ENCODE results near the gene KLHL29. TPM values are rescaled to one million over a fixed set of nuclear protein-coding genes. Genes with fewer than 3 reads are reported as not detected.

KLHL29 gene
- total and polyA plus RNA-seq, 10 of the 15 experiments (the other 5 are each of a cell fraction or from before 2014, with no cell fraction given) = 1.4 to 19.5 (median 6.1) TPM

- in situ Hi-C loops (cut with MboI) (no loop called here), intact Hi-C loops (cut with micrococcal nuclease; ENCODE audit: unreplicated experiment) (no loop called here)
- no TSS peak for BruUV-seq (replicated peaks)
- H4K20me1 ChIP-seq (ENCODE audit: control insufficient read depth, insufficient read depth) = no peaks in the 10 kb centered on the region; the same call in 1 of the 2 replicates
- ChIA-PET CTCF (no interaction called here), RAD21 (ENCODE audit: unreplicated experiment) (no interaction called here), SMC1A (ENCODE audit: uncharacterized antibody, unreplicated experiment) (no interaction called here), POLR2A (no interaction called here)
- no peaks in the 10 kb centered on the region for H3K79me2 ChIP-seq (ENCODE audit: control insufficient read depth, insufficient read depth, low read length)
- no peaks in the 10 kb centered on the region for H3K4me1 ChIP-seq (ENCODE audit: control insufficient read depth, insufficient read depth, low read length)
- no peaks in the 10 kb centered on the region for H3K27me3 ChIP-seq (replicated peaks in 1 of 2; ENCODE audit: control insufficient read depth in 2 of 2, insufficient read depth in 2 of 2, low read length in 1 of 2)
- WGBS (ENCODE audit: insufficient coverage, insufficient replicate concordance, low lambda C conversion rate, missing lambda C conversion rate) = 70% methylated on average over 4 of the region's 4 CpGs
- no peak overlapping the region for H3K27ac ChIP-seq (ENCODE audit: control insufficient read depth, insufficient read depth)
- no peak for FAIRE-seq
- H2AFZ ChIP-seq (ENCODE audit: control insufficient read depth, low read depth, low read length) = no peak overlapping the region
- peaks cover 3% of the 10 kb centered on the region for H3K9me3 ChIP-seq (replicated peaks; ENCODE audit: control insufficient read depth, insufficient read depth, low read length)
- H3K4me3 ChIP-seq = no peak overlapping the region
- H3K4me2 ChIP-seq (ENCODE audit: control insufficient read depth, insufficient read depth) = no peak overlapping the region
- TF ChIP-seq CBX3 (IDR thresholded peaks at IDR 0.05; ENCODE audit: borderline replicate concordance, low read depth) (no peak), KDM1A (IDR thresholded peaks at IDR 0.05; ENCODE audit: borderline replicate concordance) (no peak), PAX5 (IDR thresholded peaks at IDR 0.05; ENCODE audit: borderline replicate concordance, low read depth, low read length) (no peak), ZBTB40 (IDR thresholded peaks at IDR 0.05; ENCODE audit: borderline replicate concordance) (no peak), TCF7 (IDR thresholded peaks at IDR 0.05; ENCODE audit: borderline replicate concordance) (no peak)
- no peak for ATAC-seq
- DNase-seq (ENCODE audit: low read depth, low spot score) = no peak
- no peaks in the 10 kb centered on the region for H3K36me3 ChIP-seq (ENCODE audit: control insufficient read depth in 2 of 2, insufficient read depth in 2 of 2, low read length in 1 of 2)
- no peak overlapping the region for H3K9ac ChIP-seq (ENCODE audit: control insufficient read depth, insufficient read depth, low read length)
These were observed 240.7 kb downstream of the KLHL29 start for GRCh38 chr2:23625726-23626125.
